ENCODE results near the gene CLDN2.

Gene CLDN2

DNA sequence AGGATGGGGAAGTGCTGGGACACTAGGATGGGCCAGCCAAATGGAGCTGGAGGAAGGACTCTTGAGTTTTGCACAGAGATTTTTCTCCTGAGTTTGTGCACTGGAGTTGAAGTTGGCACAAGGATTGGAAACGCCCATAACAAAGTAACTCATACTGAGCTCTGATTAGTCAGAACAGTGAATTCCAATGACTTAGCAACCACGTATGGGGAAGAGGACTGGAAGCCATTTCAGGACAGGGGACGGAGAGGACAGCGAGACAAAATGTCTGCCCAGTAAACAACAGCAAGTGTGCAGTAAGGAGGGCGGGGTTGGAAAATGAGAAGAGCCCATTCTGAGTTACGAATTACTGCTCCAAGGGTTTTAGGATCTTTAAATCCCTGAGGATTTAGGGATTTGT is 22.9 kb upstream of the CLDN2 start:
- TF ChIP-seq, protein P1, sequence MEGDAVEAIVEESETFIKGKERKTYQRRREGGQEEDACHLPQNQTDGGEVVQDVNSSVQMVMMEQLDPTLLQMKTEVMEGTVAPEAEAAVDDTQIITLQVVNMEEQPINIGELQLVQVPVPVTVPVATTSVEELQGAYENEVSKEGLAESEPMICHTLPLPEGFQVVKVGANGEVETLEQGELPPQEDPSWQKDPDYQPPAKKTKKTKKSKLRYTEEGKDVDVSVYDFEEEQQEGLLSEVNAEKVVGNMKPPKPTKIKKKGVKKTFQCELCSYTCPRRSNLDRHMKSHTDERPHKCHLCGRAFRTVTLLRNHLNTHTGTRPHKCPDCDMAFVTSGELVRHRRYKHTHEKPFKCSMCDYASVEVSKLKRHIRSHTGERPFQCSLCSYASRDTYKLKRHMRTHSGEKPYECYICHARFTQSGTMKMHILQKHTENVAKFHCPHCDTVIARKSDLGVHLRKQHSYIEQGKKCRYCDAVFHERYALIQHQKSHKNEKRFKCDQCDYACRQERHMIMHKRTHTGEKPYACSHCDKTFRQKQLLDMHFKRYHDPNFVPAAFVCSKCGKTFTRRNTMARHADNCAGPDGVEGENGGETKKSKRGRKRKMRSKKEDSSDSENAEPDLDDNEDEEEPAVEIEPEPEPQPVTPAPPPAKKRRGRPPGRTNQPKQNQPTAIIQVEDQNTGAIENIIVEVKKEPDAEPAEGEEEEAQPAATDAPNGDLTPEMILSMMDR (conservative IDR thresholded peaks at IDR 0.05), result no peak

DNA sequence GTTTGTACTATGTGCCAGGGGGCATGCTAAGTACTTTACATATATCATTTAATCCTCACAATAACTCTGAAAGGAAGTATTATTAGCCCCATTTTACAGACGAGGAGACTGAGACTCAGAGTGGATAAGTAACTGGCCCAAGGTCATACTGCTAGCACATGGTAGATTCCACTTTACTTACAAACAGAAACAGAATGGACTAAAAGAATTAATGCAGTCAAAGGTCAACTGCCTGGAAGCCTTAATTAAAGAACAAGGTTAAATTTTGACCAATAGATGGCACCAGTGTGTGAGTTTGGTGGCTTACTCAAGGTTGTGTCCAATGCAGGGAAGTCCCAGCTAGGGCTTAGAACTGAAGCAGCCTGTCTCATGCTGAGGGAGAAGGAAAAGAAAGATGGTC is 21.7 kb upstream of the CLDN2 start:
- TF ChIP-seq, protein P1 (conservative IDR thresholded peaks at IDR 0.05), result peak; percentile 54

More for the DNA sequence above, 22.9 kb upstream of the CLDN2 start:
- H3K27ac ChIP-seq, result no peak overlapping the region

DNA sequence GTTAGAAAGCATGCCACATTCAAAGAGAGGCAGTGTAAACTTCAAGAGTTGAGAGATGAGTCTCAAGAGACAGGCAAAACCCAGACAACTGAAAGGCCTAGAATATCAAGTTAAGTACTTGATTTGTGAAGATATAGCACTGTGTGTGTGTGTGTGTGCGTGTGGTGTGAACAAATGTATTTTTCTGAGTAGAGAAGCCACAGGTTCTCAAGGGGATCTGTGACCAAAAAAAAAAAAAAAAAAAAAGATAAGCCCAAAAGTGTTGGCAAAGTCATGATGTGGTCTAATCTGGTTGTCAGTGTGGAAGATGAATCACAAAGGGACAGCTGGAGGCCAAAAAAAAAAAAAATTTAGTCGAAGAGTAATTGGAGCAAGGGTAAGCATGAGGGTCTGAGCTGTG is 20.9 kb upstream of the CLDN2 start:
- H3K27ac ChIP-seq, result no peak overlapping the region
- TF ChIP-seq, protein P1 (conservative IDR thresholded peaks at IDR 0.05), result no peak

More for the DNA sequence above, 21.7 kb upstream of the CLDN2 start:
- H3K27ac ChIP-seq, result no peak overlapping the region

DNA sequence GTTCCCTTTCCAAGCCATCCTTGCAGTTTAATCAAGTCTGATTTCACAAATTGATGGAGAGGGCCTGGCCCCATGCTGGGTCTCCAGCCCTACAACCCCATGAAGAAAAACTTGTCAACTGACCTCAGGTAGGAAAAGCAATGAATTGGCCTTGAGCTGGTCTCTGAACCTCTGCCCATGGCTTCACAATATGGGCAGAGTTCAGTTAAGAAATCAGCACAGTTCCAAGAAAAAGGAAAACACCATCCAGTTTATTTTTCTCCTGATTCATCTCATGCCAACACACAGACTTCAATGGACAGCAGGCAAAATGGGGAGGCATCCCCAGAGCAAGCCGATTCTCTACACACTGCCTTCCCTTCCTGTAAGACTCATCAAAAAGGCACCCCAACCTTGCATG is 20.4 kb upstream of the CLDN2 start:
- H3K27ac ChIP-seq, result no peak overlapping the region
- TF ChIP-seq, protein P1 (conservative IDR thresholded peaks at IDR 0.05), result no peak

DNA sequence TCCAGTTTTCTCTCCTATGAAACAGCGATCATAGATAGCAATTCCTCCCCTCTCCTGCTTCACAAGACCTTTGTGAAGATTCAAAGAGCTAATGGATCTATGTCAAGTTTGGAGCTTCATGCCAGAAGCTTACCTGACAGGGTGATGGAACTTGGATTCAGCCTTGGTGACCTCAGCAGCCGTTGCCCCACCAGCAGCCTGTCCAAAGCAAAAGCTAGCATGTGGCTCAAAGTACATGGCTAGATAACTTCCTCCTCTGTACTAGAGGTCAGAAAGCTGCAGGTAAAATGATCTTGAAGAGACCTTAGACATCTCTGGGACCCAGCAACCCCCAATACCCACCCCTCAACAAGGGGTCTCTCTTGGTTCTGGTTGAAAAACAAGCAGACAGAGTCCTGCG is 18.9 kb upstream of the CLDN2 start:
- TF ChIP-seq, protein P1 (conservative IDR thresholded peaks at IDR 0.05), result no peak
- no peak overlapping the region for H3K27ac ChIP-seq

DNA sequence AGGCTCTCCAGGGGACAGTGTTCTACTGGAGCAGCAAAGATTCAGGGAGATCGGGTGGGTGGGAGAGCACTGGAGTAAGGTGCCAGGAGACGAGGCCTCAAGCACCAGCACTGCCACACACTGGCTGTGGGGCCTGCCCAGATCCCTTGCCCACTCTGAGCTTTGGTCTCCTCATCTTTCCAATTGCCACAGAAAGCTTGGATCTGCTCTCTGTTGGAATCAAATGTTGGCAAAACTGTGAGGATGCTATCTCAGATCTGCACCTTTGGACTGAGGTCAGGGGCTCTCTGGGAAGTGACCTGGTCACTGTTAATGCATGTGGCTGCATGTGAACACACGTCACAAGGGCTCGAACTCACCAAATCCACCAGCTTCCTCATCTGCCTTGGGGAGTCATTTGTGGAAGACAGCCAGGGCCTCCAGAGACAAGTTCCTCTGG is 18.4 kb upstream of the CLDN2 start:
- no peak overlapping the region for H3K27ac ChIP-seq
- TF ChIP-seq, protein P1 (conservative IDR thresholded peaks at IDR 0.05), result no peak

DNA sequence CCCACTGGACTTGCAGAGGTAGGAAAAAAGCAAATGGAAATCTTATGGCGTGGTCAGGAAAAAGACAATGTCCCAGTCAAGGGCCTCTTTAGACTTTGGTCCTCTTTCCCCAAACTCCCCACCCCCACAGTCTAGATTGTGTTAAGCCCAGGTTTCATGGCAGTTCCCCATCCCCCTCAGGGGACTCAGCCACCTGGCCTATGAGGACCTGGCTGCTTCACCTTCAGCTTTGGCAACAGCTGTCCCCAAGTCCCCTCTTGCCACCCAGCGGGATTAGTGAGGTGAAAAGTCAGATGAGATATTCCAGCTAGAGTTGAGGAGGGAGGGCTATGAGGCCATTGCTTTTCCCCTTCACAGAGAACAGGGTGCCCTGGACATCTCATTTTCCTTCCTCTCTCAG is 17.5 kb upstream of the CLDN2 start:
- H3K27ac ChIP-seq, result no peak overlapping the region
- TF ChIP-seq, protein P1 (conservative IDR thresholded peaks at IDR 0.05), result no peak
